Uterus (tissue), 2 donors: Measurements from ENCODE around the gene TCF12.

ENCODE experiments used
- POLR2A ChIP-seq, 2 donors: fragments of 450-650 bp; IDR thresholded peaks; one replicate each; pipeline ENCODE4 v1.6.1; 2016; ENCODE audit warnings: antibody characterized with exemption in 2 of 2, mild to moderate bottlenecking in 1 of 2, moderate library complexity in 1 of 2
- TF ChIP-seq, protein P1 (sequence below), 4 experiments: fragments of 200-600 bp in 2 of 4; fragments of 450-650 bp in 2 of 4; sonication (generic) in 2 of 4; IDR thresholded peaks; one replicate each; pipeline ENCODE4 v1.5.1; 2016 to 2019; ENCODE audit warnings: antibody characterized with exemption in 4 of 4, mild to moderate bottlenecking in 2 of 4, moderate library complexity in 1 of 4

DNA sequence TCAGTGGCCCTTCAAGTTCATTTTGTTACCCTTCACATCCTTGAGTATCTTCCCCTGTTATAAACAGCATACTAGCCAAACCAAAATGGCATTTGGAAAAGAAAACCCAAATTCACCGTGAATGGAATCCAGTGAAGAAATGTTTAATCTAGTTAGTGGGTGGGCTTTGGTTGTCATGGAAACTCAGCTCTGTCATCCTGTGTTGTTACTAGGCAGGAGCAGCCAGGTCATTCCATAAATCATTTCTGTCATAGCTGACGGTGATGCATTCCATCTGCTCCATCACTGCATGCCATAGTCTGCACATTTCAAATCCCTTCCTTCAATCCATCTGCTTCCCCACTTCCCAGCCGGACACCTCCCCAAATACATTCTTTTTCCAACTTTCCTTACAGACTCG, 317.4 kb downstream of the TCF12 start:
- TF ChIP-seq, protein P1, sequence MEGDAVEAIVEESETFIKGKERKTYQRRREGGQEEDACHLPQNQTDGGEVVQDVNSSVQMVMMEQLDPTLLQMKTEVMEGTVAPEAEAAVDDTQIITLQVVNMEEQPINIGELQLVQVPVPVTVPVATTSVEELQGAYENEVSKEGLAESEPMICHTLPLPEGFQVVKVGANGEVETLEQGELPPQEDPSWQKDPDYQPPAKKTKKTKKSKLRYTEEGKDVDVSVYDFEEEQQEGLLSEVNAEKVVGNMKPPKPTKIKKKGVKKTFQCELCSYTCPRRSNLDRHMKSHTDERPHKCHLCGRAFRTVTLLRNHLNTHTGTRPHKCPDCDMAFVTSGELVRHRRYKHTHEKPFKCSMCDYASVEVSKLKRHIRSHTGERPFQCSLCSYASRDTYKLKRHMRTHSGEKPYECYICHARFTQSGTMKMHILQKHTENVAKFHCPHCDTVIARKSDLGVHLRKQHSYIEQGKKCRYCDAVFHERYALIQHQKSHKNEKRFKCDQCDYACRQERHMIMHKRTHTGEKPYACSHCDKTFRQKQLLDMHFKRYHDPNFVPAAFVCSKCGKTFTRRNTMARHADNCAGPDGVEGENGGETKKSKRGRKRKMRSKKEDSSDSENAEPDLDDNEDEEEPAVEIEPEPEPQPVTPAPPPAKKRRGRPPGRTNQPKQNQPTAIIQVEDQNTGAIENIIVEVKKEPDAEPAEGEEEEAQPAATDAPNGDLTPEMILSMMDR (IDR thresholded peaks at IDR 0.05), result no peak
- TF ChIP-seq POLR2A (IDR thresholded peaks at IDR 0.05), result no peak
